Naive thymus-derived CD8-positive, alpha-beta T cell (primary cell): ENCODE measurements around the gene N4BP2L2. TPM values are rescaled to one million over a fixed set of nuclear protein-coding genes. Genes with fewer than 3 reads are reported as not detected.
A peak's percentile ranks its signal among the peaks of the same experiment; 100 is the strongest.

ENCODE experiments used
- ATAC-seq, 2 donors: fragments of 150-1000 bp; cut with Tn5 transposase in 1 of 2; sonication (Bioruptor Pico), chemical (Tn5 transposase) in 1 of 2; 1 replicate in 1 of 2; 2 replicates in 1 of 2; pipeline ENCODE4 v1.10.0; 2021; ENCODE audit warnings: mild to moderate bottlenecking in 2 of 2, moderate library complexity in 2 of 2
- POLR2A ChIA-PET: fragments of 350-600 bp; sonication (Branson Sonifier 250); formaldehyde crosslinking; loops from one replicate; lab custom pipeline; 2021; ENCODE audit warnings: antibody characterized with exemption; lab: Charles Lee
- DNase-seq, 10 donors: peaks; one replicate each; pipeline versions ENCODE4 v3.0.0 to v3.0.0-alpha.2; 2020 to 2022
- H3K27ac Mint-ChIP-seq, 10 donors: one replicate each; pipeline ENCODE4 v1.8.0; 2020 to 2022; ENCODE audit warnings: mild to moderate bottlenecking in 10 of 10, mixed read lengths in 10 of 10, moderate library complexity in 4 of 10, inconsistent platforms in 1 of 10
- H3K27me3 Mint-ChIP-seq, 5 donors: one replicate each; pipeline ENCODE4 v1.8.0; 2021 to 2022; ENCODE audit warnings: mixed read lengths in 5 of 5
- H3K36me3 Mint-ChIP-seq, 3 donors: one replicate each; pipeline ENCODE4 v1.8.0; 2020 to 2022; ENCODE audit warnings: mixed read lengths in 3 of 3, mild to moderate bottlenecking in 2 of 3, inconsistent platforms in 1 of 3
- H3K4me1 Mint-ChIP-seq, 4 donors: one replicate each; pipeline ENCODE4 v1.8.0; 2021 to 2022; ENCODE audit warnings: mixed read lengths in 4 of 4
- H3K4me3 Mint-ChIP-seq, 10 donors: one replicate each; pipeline ENCODE4 v1.8.0; 2020 to 2022; ENCODE audit warnings: mild to moderate bottlenecking in 10 of 10, mixed read lengths in 10 of 10, moderate library complexity in 6 of 10, inconsistent platforms in 1 of 10
- H3K9me3 Mint-ChIP-seq, 9 donors: one replicate each; pipeline ENCODE4 v1.8.0; 2020 to 2022; ENCODE audit warnings: mixed read lengths in 9 of 9, mild to moderate bottlenecking in 3 of 9, inconsistent platforms in 1 of 9, moderate library complexity in 1 of 9
- polyA plus RNA-seq, 3 donors: library from polyadenylated mRNA; unstranded; fragments of 300-500 nt; fragmentation: Illumina TruSeq; gene quantifications; one replicate each; pipeline ENCODE4 v1.2.3, GENCODE V29; 2021
- total RNA-seq, 8 experiments: library from RNA in 2 of 8; stranded (reverse) in 2 of 8; gene quantifications; one replicate each; pipeline ENCODE4 v1.2.3 and lab custom pipeline; 2021 to 2026

The N4BP2L2 gene
- total and polyA plus RNA-seq, 5 experiments from 2014 or later: 126 to 395 (median 186) TPM

- no peak overlapping the region for H3K4me3 Mint-ChIP-seq
- POLR2A ChIA-PET: interaction anchor here (0.7 kb wide), 1 partner anchor 97 kb away, joined by 3 read pairs; no protein-coding TSS in a partner anchor
- H3K9me3 Mint-ChIP-seq: peaks cover 0 to 38% (median 25%) of the 10 kb centered on the region in 9 donors
- peaks cover 0 to 7% (median 4%) of the 10 kb centered on the region in 4 donors for H3K4me1 Mint-ChIP-seq
- no peak for ATAC-seq
- peaks cover 28 to 57% (median 29%) of the 10 kb centered on the region in 3 donors for H3K36me3 Mint-ChIP-seq
- peak overlapping the region in 1 of 10 donors; percentile 28 for H3K27ac Mint-ChIP-seq
- DNase-seq: no peak
- H3K27me3 Mint-ChIP-seq: no peaks in the 10 kb centered on the region
Observed at GRCh38 chr13:32453981-32454380, 84.6 kb downstream of the N4BP2L2 start.

- ATAC-seq (no peak), DNase-seq (no peak)
- no peak overlapping the region for H3K27ac Mint-ChIP-seq
- H3K4me1 Mint-ChIP-seq: peaks cover 0 to 11% (median 0%) of the 10 kb centered on the region in 4 donors
- POLR2A ChIA-PET: no interaction called here
- no peaks in the 10 kb centered on the region for H3K27me3 Mint-ChIP-seq
- peaks cover 0 to 6% (median 0%) of the 10 kb centered on the region in 9 donors for H3K9me3 Mint-ChIP-seq
- H3K4me3 Mint-ChIP-seq: no peak overlapping the region
- H3K36me3 Mint-ChIP-seq: peaks cover 4 to 22% (median 6%) of the 10 kb centered on the region in 3 donors
Observed at GRCh38 chr13:32448972-32449371, 89.6 kb downstream of the N4BP2L2 start.

- Mint-ChIP-seq H3K27ac (peak overlapping the region in 2 of 10 donors; percentile 1 to 34), H3K36me3 (peaks cover 3 to 14% (median 4%) of the 10 kb centered on the region in 3 donors), H3K4me1 (peaks cover 0 to 18% (median under 1%) of the 10 kb centered on the region in 4 donors), H3K9me3 (peaks cover 0 to 6% (median 0%) of the 10 kb centered on the region in 9 donors), H3K27me3 (no peaks in the 10 kb centered on the region), H3K4me3 (no peak overlapping the region)
- no peak for ATAC-seq
- POLR2A ChIA-PET: no interaction called here
- no peak for DNase-seq
Observed at GRCh38 chr13:32447894-32448623, 90.5 kb downstream of the N4BP2L2 start.

GRCh38 chr13:32446773-32447465 is 91.7 kb downstream of the N4BP2L2 start:
- ATAC-seq (no peak), DNase-seq (no peak)
- peak overlapping the region in 2 of 10 donors; percentile 36 to 37 for H3K27ac Mint-ChIP-seq
- peaks cover 0 to 5% (median 0%) of the 10 kb centered on the region in 9 donors for H3K9me3 Mint-ChIP-seq
- H3K27me3 Mint-ChIP-seq: no peaks in the 10 kb centered on the region
- peaks cover 0 to 21% (median 4%) of the 10 kb centered on the region in 4 donors for H3K4me1 Mint-ChIP-seq
- no peak overlapping the region for H3K4me3 Mint-ChIP-seq
- H3K36me3 Mint-ChIP-seq: peaks cover 3 to 4% (median 4%) of the 10 kb centered on the region in 3 donors
- POLR2A ChIA-PET: no interaction called here

- Mint-ChIP-seq H3K9me3 (peaks cover 0 to 3% (median 0%) of the 10 kb centered on the region in 9 donors), H3K4me3 (no peak overlapping the region), H3K36me3 (peaks cover 2 to 4% (median 4%) of the 10 kb centered on the region in 3 donors), H3K27ac (no peak overlapping the region), H3K27me3 (no peaks in the 10 kb centered on the region), H3K4me1 (peaks cover 0 to 21% (median 4%) of the 10 kb centered on the region in 4 donors)
- DNase-seq (no peak), ATAC-seq (no peak)
- POLR2A ChIA-PET: no interaction called here
Observed at GRCh38 chr13:32446220-32446619, 92.4 kb downstream of the N4BP2L2 start.

GRCh38 chr13:32445461-32445860 is 93.1 kb downstream of the N4BP2L2 start:
- Mint-ChIP-seq H3K4me3 (no peak overlapping the region), H3K27me3 (no peaks in the 10 kb centered on the region), H3K4me1 (peaks cover 0 to 21% (median 4%) of the 10 kb centered on the region in 4 donors), H3K27ac (no peak overlapping the region), H3K36me3 (peaks cover 0 to 4% (median 0%) of the 10 kb centered on the region in 3 donors), H3K9me3 (no peaks in the 10 kb centered on the region)
- POLR2A ChIA-PET: no interaction called here
- no peak for ATAC-seq
- DNase-seq: no peak

- peak; percentile 76 to 92 for ATAC-seq
- POLR2A ChIA-PET: interaction anchor here (0.5 to 0.6 kb wide), 3 partner anchors 10 to 402 kb away, joined by 3 to 6 read pairs (median 3); no protein-coding TSS in a partner anchor
- Mint-ChIP-seq H3K27ac (peak overlapping the region in 4 of 10 donors; percentile 23 to 76 (median 40)), H3K27me3 (no peaks in the 10 kb centered on the region), H3K4me3 (no peak overlapping the region), H3K36me3 (peaks cover 0 to 3% (median 3%) of the 10 kb centered on the region in 3 donors), H3K9me3 (no peaks in the 10 kb centered on the region), H3K4me1 (peaks cover 0 to 19% (median 4%) of the 10 kb centered on the region in 4 donors)
- DNase-seq: peak in 9 of 10 donors; percentile 20 to 68 (median 38)
Observed at GRCh38 chr13:32443111-32443510, 95.5 kb downstream of the N4BP2L2 start.

GRCh38 chr13:32438871-32439270 is 99.7 kb downstream of the N4BP2L2 start:
- POLR2A ChIA-PET: no interaction called here
- H3K4me3 Mint-ChIP-seq: no peak overlapping the region

GRCh38 chr13:32432856-32433255 is 105.7 kb downstream of the N4BP2L2 start:
- POLR2A ChIA-PET: no interaction called here
- Mint-ChIP-seq H3K9me3 (no peaks in the 10 kb centered on the region), H3K4me1 (peaks cover 8 to 19% (median 14%) of the 10 kb centered on the region in 4 donors), H3K27me3 (no peaks in the 10 kb centered on the region), H3K36me3 (peaks cover 0 to 12% (median 8%) of the 10 kb centered on the region in 3 donors), H3K4me3 (no peak overlapping the region), H3K27ac (no peak overlapping the region)
- DNase-seq (no peak), ATAC-seq (no peak)

More at GRCh38 chr13:32438871-32439270, 99.7 kb downstream of the N4BP2L2 start:
- Mint-ChIP-seq H3K4me1 (peaks cover 0 to 11% (median 4%) of the 10 kb centered on the region in 4 donors), H3K27me3 (no peaks in the 10 kb centered on the region), H3K9me3 (no peaks in the 10 kb centered on the region), H3K27ac (no peak overlapping the region), H3K36me3 (peaks cover 0 to 15% (median 10%) of the 10 kb centered on the region in 3 donors)
- ATAC-seq (no peak), DNase-seq (no peak)

- Mint-ChIP-seq H3K27ac (no peak overlapping the region), H3K4me1 (peaks cover 12 to 21% (median 18%) of the 10 kb centered on the region in 4 donors), H3K4me3 (no peak overlapping the region), H3K27me3 (no peaks in the 10 kb centered on the region), H3K36me3 (peaks cover 0 to 7% (median 2%) of the 10 kb centered on the region in 3 donors), H3K9me3 (no peaks in the 10 kb centered on the region)
- POLR2A ChIA-PET: interaction anchor here (1.0 kb wide), 1 partner anchor 8 kb away, joined by 3 read pairs; no protein-coding TSS in a partner anchor
- ATAC-seq (no peak), DNase-seq (no peak)
Observed at GRCh38 chr13:32431361-32431760, 107.2 kb downstream of the N4BP2L2 start.

GRCh38 chr13:32430018-32430747 is 108.4 kb downstream of the N4BP2L2 start:
- H3K4me3 Mint-ChIP-seq: peak overlapping the region in 4 of 10 donors; percentile 16 to 54 (median 43)

More at GRCh38 chr13:32430018-32430747, 108.4 kb downstream of the N4BP2L2 start:
- no peak for DNase-seq
- Mint-ChIP-seq H3K4me1 (peaks cover 21 to 33% (median 30%) of the 10 kb centered on the region in 4 donors), H3K36me3 (peaks cover 0 to 2% (median 0%) of the 10 kb centered on the region in 3 donors), H3K27ac (peak overlapping the region in 9 of 10 donors; percentile 41 to 99 (median 68)), H3K27me3 (no peaks in the 10 kb centered on the region), H3K9me3 (no peaks in the 10 kb centered on the region)
- ATAC-seq: no peak
- POLR2A ChIA-PET: interaction anchor here (1.0 kb wide), 1 partner anchor 156 kb away, joined by 3 read pairs; the partner anchor contains the start of gene PDS5B
